HG02610 (cell line): ENCODE measurements around the gene OR4C12.
"Not testable (repeated sequence)": the region's sequence is repeated elsewhere in the genome, so short reads cannot be mapped to it uniquely, and the experiment has no call there.

Experiments
- ATAC-seq: cut with Tn5 transposase; IDR thresholded peaks from one replicate; pipeline ENCODE4 v1.9.1; 2021; ENCODE audit warnings: mild to moderate bottlenecking, moderate library complexity; ENCODE audit not compliant: unreplicated experiment

OR4C12 gene

DNA sequence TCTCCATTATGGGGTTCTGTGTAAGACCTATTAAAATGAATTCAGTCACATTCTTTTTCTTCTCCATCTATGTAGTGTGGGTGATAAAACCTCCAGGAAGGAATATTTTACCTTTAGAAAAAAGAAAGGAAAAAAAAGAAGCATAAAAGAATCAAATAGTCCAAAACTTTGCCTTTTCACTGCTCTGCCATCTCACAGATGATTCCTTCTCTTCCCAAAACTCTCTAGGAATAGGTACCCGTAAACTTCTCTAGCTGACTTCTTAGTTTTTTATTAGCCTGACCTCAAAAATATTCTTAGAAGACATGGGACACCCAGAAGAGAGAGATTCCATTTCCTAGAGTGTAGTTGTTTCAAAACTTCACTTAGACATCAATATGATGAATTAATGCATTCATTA is at the start of gene OR4C12:
OR4C12 (minus strand) TSS at position 101 of the 400 bp plus-strand sequence; CDS start at position 67, 34 bp downstream.
- ATAC-seq, result not testable (repeated sequence)

DNA sequence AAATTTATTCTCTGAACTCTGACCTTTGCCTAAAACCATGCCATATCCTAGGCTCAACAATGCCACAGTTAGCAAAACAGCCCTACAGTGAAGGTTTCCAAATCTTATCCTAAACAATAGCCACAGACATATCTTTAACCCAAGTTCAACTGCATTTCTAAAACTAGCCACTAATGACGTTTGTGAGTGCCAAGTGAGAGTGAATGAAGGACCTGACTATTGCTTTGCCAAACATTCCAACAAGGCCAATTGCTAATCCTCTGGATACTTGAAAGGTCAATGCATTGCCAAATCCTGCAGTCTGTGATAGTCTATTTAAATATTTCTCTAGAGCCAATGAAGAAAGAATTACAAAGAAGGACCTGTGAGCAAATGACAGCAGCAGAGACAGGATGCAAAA is 47.9 kb upstream of the OR4C12 start:
- no peak for ATAC-seq

DNA sequence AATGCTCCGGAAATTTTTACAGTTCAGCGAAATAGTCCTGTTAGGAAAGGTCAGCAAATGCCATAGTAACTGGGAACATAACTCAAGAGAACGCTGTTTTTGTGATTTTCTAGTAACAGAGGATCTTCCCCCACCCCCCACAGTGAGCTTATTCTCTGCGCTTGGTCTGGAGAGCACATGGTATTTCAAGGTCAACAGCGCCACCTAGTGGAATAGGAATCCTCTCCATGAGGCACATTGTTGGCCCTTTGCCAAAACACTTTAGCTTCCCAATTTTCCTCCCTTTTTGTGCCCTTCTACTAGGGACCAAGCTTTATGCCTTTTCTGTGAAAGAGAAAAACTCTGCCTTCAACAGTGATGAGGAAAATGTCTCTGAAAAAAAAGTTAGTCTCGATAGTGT is 13.2 kb upstream of the OR4C12 start:
- no peak for ATAC-seq

- not testable (repeated sequence) for ATAC-seq
Measured at GRCh38 chr11:49973439-49973838, 8.9 kb downstream of the OR4C12 start.

- ATAC-seq, result no peak
Measured at GRCh38 chr11:49952091-49952490, 30.2 kb downstream of the OR4C12 start, which contains the start of gene OR4C13. Gene OR4C13 (plus strand): TSS chr11:49952391. CDS start chr11:49952423, 32 bp downstream.

DNA sequence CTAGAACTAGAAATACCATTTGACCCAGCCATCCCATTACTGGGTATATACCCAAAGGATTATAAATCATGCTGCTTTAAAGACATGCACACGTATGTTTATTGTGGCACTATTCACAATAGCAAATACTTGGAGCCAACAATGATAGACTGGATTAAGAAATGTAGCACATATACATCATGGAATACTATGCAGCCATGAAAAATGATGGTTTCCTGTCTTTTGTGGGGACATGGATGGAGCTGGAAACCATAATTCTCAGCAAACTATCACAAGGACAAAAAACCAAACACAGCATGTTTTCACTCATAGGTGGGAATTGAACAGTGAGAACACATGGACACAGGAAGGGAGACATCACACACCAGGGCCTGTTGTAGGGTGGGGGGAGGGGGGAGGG is 33.6 kb downstream of the OR4C12 start:
- ATAC-seq, result not testable (repeated sequence)
